ENCODE data around the gene STPG3.

DNA sequence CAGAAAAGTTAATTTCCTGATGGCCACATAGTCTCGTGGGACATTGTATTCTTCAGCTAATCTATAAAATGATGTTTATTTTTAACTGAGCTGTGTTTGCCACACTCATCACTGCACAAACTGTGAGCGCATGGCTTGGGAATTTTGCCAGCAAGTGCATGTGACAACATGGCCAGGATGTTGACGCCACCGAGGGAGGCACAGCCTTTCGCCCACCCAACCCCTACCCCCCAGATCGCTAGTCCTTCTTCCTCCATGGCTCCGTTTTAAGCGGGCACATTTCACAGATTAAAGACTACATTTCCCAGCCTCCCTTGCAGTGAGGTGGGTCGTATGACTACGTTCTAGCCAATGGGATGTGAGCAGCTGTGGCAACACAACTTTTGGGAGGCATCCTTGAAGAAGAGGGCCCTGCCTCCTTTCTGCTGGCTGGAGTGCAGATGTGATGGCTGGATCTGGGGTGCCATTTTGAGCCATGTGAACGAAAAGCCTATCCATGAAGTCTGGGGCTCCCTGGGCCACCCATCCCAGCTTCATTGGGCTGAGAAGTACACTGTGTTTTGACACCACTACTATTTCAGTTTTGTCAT is 43.1 kb downstream of the STPG3 start:
- TF ChIP-seq EZH2 (conservative IDR thresholded peaks at IDR 0.05; ENCODE audit: low read depth, low read length): no peak
- TF ChIP-seq, protein P1, sequence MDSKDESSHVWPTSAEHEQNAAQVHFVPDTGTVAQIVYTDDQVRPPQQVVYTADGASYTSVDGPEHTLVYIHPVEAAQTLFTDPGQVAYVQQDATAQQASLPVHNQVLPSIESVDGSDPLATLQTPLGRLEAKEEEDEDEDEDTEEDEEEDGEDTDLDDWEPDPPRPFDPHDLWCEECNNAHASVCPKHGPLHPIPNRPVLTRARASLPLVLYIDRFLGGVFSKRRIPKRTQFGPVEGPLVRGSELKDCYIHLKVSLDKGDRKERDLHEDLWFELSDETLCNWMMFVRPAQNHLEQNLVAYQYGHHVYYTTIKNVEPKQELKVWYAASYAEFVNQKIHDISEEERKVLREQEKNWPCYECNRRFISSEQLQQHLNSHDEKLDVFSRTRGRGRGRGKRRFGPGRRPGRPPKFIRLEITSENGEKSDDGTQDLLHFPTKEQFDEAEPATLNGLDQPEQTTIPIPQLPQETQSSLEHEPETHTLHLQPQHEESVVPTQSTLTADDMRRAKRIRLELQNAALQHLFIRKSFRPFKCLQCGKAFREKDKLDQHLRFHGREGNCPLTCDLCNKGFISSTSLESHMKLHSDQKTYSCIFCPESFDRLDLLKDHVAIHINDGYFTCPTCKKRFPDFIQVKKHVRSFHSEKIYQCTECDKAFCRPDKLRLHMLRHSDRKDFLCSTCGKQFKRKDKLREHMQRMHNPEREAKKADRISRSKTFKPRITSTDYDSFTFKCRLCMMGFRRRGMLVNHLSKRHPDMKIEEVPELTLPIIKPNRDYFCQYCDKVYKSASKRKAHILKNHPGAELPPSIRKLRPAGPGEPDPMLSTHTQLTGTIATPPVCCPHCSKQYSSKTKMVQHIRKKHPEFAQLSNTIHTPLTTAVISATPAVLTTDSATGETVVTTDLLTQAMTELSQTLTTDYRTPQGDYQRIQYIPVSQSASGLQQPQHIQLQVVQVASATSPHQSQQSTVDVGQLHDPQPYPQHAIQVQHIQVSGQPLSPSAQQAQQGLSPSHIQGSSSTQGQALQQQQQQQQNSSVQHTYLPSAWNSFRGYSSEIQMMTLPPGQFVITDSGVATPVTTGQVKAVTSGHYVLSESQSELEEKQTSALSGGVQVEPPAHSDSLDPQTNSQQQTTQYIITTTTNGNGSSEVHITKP (CRISPR knock-in tag; IDR thresholded peaks at IDR 0.05; ENCODE audit: low read depth): no peak
- no peak for TF ChIP-seq SPEN (CRISPR knock-in tag; IDR thresholded peaks at IDR 0.05; ENCODE audit: low read depth)
- no peak for TF ChIP-seq ZZZ3 (CRISPR knock-in tag; IDR thresholded peaks at IDR 0.05; ENCODE audit: borderline replicate concordance)
- TF ChIP-seq, protein P2, sequence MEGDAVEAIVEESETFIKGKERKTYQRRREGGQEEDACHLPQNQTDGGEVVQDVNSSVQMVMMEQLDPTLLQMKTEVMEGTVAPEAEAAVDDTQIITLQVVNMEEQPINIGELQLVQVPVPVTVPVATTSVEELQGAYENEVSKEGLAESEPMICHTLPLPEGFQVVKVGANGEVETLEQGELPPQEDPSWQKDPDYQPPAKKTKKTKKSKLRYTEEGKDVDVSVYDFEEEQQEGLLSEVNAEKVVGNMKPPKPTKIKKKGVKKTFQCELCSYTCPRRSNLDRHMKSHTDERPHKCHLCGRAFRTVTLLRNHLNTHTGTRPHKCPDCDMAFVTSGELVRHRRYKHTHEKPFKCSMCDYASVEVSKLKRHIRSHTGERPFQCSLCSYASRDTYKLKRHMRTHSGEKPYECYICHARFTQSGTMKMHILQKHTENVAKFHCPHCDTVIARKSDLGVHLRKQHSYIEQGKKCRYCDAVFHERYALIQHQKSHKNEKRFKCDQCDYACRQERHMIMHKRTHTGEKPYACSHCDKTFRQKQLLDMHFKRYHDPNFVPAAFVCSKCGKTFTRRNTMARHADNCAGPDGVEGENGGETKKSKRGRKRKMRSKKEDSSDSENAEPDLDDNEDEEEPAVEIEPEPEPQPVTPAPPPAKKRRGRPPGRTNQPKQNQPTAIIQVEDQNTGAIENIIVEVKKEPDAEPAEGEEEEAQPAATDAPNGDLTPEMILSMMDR (CRISPR knock-in tag; IDR thresholded peaks at IDR 0.05): no peak
- no peak for TF ChIP-seq NBN (conservative IDR thresholded peaks at IDR 0.05)
- TF ChIP-seq AHR (CRISPR knock-in tag; IDR thresholded peaks at IDR 0.05): no peak
- TF ChIP-seq, protein P3, sequence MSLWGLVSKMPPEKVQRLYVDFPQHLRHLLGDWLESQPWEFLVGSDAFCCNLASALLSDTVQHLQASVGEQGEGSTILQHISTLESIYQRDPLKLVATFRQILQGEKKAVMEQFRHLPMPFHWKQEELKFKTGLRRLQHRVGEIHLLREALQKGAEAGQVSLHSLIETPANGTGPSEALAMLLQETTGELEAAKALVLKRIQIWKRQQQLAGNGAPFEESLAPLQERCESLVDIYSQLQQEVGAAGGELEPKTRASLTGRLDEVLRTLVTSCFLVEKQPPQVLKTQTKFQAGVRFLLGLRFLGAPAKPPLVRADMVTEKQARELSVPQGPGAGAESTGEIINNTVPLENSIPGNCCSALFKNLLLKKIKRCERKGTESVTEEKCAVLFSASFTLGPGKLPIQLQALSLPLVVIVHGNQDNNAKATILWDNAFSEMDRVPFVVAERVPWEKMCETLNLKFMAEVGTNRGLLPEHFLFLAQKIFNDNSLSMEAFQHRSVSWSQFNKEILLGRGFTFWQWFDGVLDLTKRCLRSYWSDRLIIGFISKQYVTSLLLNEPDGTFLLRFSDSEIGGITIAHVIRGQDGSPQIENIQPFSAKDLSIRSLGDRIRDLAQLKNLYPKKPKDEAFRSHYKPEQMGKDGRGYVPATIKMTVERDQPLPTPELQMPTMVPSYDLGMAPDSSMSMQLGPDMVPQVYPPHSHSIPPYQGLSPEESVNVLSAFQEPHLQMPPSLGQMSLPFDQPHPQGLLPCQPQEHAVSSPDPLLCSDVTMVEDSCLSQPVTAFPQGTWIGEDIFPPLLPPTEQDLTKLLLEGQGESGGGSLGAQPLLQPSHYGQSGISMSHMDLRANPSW (CRISPR knock-in tag; IDR thresholded peaks at IDR 0.05; ENCODE audit: borderline replicate concordance): no peak
- TF ChIP-seq TAF1 (CRISPR knock-in tag; IDR thresholded peaks at IDR 0.05): no peak
- no peak for TF ChIP-seq ATM (IDR thresholded peaks at IDR 0.05; ENCODE audit: borderline replicate concordance)
- peak; percentile 42; the same call in 1 of the 2 replicates for TF ChIP-seq MYC (CRISPR knock-in tag; IDR thresholded peaks at IDR 0.05; ENCODE audit: borderline replicate concordance)

All from HepG2 (cell line).